PFSK-1 (cell line): ENCODE data around the gene FANCD2.

Experiments
- POLR2AphosphoS5 ChIP-seq: IDR thresholded peaks from 2 replicates; pipeline ENCODE4 v1.6.1; 2012; ENCODE audit warnings: low read depth, mild to moderate bottlenecking, control low read depth, low read length, moderate library complexity
- REST ChIP-seq, 2 experiments: IDR thresholded peaks; 2 replicates each; pipeline versions ENCODE4 v1.6.1 to v1.8.0; 2011 to 2012; ENCODE audit warnings: low read depth in 2 of 2, low read length in 2 of 2, control low read depth in 1 of 2, inconsistent platforms in 1 of 2, mild to moderate bottlenecking in 1 of 2, moderate library complexity in 1 of 2; ENCODE audit not compliant: insufficient read depth in 1 of 2
- SIN3A ChIP-seq: IDR thresholded peaks from 2 replicates; pipeline ENCODE4 v1.6.1; 2012; ENCODE audit warnings: mild to moderate bottlenecking, low read length, moderate library complexity, borderline replicate concordance; ENCODE audit not compliant: insufficient read depth
- TAF1 ChIP-seq: IDR thresholded peaks from 2 replicates; pipeline ENCODE4 v1.6.1; 2012; ENCODE audit warnings: low read length, control low read depth, borderline replicate concordance; ENCODE audit not compliant: insufficient read depth

DNA sequence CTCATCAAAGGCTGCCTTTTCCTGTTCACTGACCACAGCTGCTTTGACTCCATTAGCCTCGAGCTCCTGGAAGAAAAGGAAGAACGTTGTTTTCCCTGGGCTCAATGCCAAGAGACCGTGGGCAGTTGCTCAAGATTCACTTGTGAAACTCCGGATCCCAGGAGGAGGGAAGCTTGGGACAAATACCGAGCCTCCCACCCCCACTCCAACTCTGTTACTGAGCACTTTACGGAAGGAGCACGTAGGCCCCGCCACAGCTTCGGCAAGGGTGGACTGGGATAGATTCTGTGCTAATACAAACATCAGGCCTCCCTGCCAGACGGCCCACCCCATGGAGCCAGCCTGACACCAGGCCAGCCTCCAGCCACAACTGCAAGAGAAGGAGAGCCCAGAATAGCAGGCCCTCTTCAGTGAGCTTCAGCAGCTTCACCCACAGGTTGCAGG lies 10.8 kb upstream of the FANCD2 start:
- TF ChIP-seq POLR2AphosphoS5 = no peak
- TF ChIP-seq SIN3A = no peak
- TF ChIP-seq REST (IDR thresholded peaks at IDR 0.05; ENCODE audit: insufficient read depth in 1 of 2, low read depth in 2 of 2, low read length in 2 of 2) = no peak
- no peak for TF ChIP-seq TAF1
